GF-D8 (cell line): Measurements from ENCODE around the gene NEIL1.
"Not testable (repeated sequence)": the region's sequence is repeated elsewhere in the genome, so short reads cannot be mapped to it uniquely, and the experiment has no call there.

Experiments
- DNase-seq: peaks from one replicate; lab custom pipeline; 2025; lab: John Stamatoyannopoulos, UW

Gene NEIL1

GRCh38 chr15:75346796-75347221 lies at the start of gene NEIL1:
Gene NEIL1 (plus strand): TSS chr15:75347039. CDS start chr15:75348906, 1,867 bp downstream.
- no peak for DNase-seq

- DNase-seq = not testable (repeated sequence)
Measured at GRCh38 chr15:75298541-75299310, 48.1 kb upstream of the NEIL1 start.

DNA sequence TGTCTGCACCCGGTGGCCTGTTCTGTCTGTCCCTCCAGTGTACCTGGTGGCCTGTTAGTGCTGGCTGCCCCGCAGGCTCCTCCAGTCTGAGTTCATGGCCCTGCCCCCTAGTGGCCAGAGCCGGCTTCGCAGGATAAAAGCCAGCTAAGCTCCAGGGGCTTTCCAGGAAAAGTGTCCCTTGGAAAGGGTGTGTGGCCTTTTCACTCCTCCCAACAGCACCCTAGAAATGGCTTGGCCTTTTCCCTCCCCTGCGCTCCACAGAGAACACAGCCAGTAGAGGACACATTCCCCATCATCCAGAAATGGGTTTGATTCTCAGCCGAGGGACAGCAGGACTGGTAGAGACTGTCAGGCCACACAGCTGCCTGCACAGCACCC lies 47.5 kb upstream of the NEIL1 start:
- DNase-seq = not testable (repeated sequence)

GRCh38 chr15:75300026-75300425 lies 46.8 kb upstream of the NEIL1 start:
- not testable (repeated sequence) for DNase-seq

- no peak for DNase-seq
Measured at GRCh38 chr15:75302318-75302717, 44.5 kb upstream of the NEIL1 start.

DNA sequence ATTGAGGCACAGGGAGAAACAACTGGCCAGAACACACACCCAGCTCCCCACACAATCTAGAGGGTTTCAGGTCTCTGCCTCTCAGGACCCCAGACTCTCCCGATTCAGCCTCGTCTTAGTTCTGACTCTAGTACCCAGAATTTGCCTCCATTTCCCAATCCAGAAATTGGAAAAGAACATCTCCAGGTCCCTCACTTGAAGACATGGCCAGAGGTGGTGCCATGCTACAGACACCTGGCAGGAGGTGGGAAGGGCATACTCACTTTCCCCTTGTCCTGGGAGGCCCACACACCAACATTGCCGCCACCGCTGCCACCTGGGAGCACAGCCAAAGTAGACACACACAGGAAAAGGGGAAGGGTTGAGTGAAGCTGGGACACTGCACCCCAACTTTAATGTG lies 44.1 kb upstream of the NEIL1 start:
- DNase-seq = not testable (repeated sequence)

DNA sequence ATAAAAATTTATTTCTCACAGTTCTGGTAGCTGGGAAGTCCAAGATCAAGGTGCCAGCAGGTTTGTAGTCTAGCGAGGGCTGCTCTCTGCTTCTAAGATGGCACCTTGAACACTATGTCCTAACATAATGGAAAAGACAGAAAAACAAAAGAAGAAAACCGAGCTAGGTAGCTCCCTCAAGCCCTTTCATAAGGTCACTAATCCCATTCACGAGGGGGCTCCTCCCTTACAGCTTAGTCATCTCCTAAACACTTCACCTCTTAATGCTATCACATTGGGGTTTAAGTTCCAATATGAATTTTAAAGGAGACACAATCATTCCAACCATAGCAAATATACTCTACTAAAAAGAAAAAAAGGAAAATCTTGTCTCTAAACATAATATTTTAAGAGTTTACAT lies 40.7 kb upstream of the NEIL1 start:
- DNase-seq = no peak

DNA sequence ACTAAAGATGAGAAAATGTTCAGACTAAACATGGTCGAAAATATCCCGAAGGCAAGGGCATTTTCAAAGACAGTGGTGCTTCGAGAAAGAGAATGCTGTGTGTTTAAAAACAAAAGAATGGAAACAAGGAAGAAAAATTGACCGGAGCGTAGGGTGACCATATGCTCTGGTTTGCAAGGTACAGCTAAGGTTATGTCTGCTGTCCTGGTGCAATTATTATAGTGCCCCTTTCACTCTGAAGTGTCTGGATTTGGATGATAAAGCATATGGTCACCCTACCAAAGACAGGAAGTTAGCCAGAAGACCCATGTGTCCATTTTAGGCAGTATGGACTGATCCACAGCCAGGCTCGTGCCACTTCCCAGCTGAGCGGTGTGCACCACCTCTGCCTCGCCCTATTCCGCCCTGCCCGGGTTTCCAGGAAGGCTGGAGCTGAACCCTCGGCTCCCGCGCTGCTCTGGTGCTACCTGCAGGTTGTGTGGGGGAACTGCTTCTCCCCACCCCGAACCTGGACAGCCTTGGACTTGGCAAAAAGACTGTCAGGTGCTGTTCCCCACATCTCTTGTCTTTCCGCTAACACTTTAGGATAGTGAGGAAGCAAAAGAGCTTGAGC lies 39.0 kb upstream of the NEIL1 start:
- DNase-seq = no peak

- no peak for DNase-seq
Measured at GRCh38 chr15:75309711-75310110, 37.1 kb upstream of the NEIL1 start.

GRCh38 chr15:75312548-75312947 lies 34.3 kb upstream of the NEIL1 start:
- DNase-seq = not testable (repeated sequence)

- DNase-seq = no peak
Measured at GRCh38 chr15:75313116-75313845, 33.6 kb upstream of the NEIL1 start.

- DNase-seq = no peak
Measured at GRCh38 chr15:75314552-75315290, 32.1 kb upstream of the NEIL1 start.

GRCh38 chr15:75319231-75319897 lies 27.5 kb upstream of the NEIL1 start:
- DNase-seq = not testable (repeated sequence)

DNA sequence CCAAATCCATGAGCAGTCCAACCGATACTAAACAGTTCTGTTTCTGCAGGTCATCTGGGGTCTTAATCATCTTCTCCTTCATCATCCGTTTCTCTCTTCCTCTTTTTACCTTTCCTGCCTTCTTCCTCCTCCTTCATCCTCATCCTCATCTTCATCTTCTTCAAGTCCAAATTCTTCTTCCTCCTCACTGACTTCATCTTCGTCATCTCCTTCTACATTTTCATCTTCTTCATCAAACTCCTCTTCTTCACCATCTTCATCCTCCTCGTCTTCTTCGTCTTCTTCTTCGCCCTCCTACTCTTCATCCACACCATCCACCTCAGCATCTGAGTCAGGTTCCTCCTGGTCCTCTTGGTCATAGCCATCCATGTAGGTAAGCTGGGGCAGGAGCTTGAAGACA lies 25.1 kb upstream of the NEIL1 start:
- DNase-seq = no peak

GRCh38 chr15:75325922-75326321 lies 20.9 kb upstream of the NEIL1 start:
- no peak for DNase-seq

- DNase-seq = no peak
Measured at GRCh38 chr15:75327005-75327404, 19.8 kb upstream of the NEIL1 start.

GRCh38 chr15:75327491-75327890 lies 19.3 kb upstream of the NEIL1 start:
- DNase-seq = no peak

GRCh38 chr15:75328493-75329314 lies 18.1 kb upstream of the NEIL1 start:
- DNase-seq = no peak

DNA sequence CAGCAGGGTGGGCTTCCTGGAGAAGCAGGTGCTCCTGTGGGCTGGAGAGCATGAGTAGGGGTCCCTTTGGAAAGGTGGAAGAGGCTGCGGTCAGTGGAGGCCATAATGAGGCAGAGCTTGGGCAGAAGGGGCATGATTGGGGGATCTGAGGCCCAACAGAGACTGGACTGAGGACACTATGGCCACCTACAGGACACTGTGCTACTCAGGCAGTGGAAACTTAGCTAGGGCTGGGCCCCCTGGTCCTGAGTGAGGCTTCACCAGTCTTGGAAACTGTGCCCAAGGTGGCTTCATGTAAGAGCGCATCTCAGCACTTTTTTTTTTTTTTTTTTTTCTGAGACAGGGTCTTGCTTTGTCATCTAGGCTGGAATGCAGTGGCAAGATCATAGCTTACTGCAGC lies 17.3 kb upstream of the NEIL1 start:
- no peak for DNase-seq

DNA sequence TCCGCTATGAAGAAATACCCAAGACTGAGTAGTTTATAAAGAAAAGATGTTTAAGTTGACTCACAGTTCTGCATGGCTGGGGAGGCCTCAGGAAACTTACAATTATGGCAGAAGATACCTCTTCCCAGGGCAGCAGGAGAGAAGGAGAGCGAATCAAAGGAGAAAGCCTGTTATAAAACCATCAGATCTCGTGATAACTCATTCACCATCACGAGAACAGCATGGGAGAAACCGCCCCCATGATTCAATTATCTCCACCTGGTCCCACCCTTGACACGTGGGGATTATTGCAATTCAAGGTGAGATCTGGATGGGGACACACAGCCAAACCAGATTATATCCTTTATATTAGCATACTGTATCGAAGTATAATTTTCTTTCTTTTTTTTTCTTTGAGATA lies 14.7 kb upstream of the NEIL1 start:
- DNase-seq = not testable (repeated sequence)
